HepG2 (cell line): ENCODE results near the gene KLF6. TPM values are rescaled to one million over a fixed set of nuclear protein-coding genes. Genes with fewer than 3 reads are reported as not detected.

Experiments used
- ARID5B ChIP-seq: IDR thresholded peaks from 2 replicates; pipeline ENCODE4 v1.4.0; 2020; ENCODE audit warnings: mild to moderate bottlenecking, missing genetic modification reagents
- EP300 ChIP-seq, 3 experiments: sonication (generic) in 1 of 3; formaldehyde crosslinking in 1 of 3; IDR thresholded peaks; 2 replicates each; pipeline versions ENCODE4 v1.5.1 to v1.6.1; 2011 to 2020; ENCODE audit warnings: low read depth in 2 of 3, low read length in 2 of 3, borderline replicate concordance in 1 of 3, improper control_type of control experiment in 1 of 3, mild to moderate bottlenecking in 1 of 3, missing genetic modification reagents in 1 of 3, moderate library complexity in 1 of 3
- FOXP1 ChIP-seq, 2 experiments: fragments of 450-650 bp in 1 of 2; IDR thresholded peaks; 2 replicates each; pipeline ENCODE4 v1.6.1; 2017 to 2018; ENCODE audit warnings: antibody characterized with exemption in 1 of 2
- GATAD2A ChIP-seq: IDR thresholded peaks from 2 replicates; pipeline ENCODE4 v1.6.1; 2016
- HIVEP1 ChIP-seq: sonication (generic); formaldehyde crosslinking; IDR thresholded peaks from 2 replicates; pipeline ENCODE4 v1.4.0; 2020; ENCODE audit warnings: mild to moderate bottlenecking, missing genetic modification reagents
- IKZF4 ChIP-seq: sonication (generic); formaldehyde crosslinking; IDR thresholded peaks from 2 replicates; pipeline ENCODE4 v1.5.1; 2020; ENCODE audit warnings: borderline replicate concordance, mild to moderate bottlenecking, low read depth, missing genetic modification reagents; ENCODE audit errors: not compliant biosample characterization
- KDM6A ChIP-seq: IDR thresholded peaks from 2 replicates; pipeline ENCODE4 v1.6.1; 2016; ENCODE audit warnings: low read depth
- MLLT10 ChIP-seq: sonication (generic); formaldehyde crosslinking; IDR thresholded peaks from 2 replicates; pipeline ENCODE4 v1.4.0; 2020; ENCODE audit warnings: missing genetic modification reagents
- MYNN ChIP-seq: sonication (generic); formaldehyde crosslinking; IDR thresholded peaks from 2 replicates; pipeline ENCODE4 v1.4.0; 2020; ENCODE audit warnings: mild to moderate bottlenecking, low read depth, missing genetic modification reagents
- NR3C1 ChIP-seq: sonication (generic); formaldehyde crosslinking; IDR thresholded peaks from 2 replicates; pipeline ENCODE4 v1.4.0; 2020; ENCODE audit warnings: missing genetic modification reagents
- PAX8 ChIP-seq: sonication (generic); formaldehyde crosslinking; IDR thresholded peaks from 2 replicates; pipeline ENCODE4 v1.8.0; 2022; ENCODE audit warnings: mild to moderate bottlenecking, missing genetic modification reagents, borderline replicate concordance
- PITX1 ChIP-seq: sonication (generic); formaldehyde crosslinking; IDR thresholded peaks from 2 replicates; pipeline ENCODE4 v1.5.1; 2020; ENCODE audit warnings: mild to moderate bottlenecking, missing genetic modification reagents
- SMC3 ChIP-seq: IDR thresholded peaks from 2 replicates; pipeline ENCODE4 v1.6.1; 2011; ENCODE audit warnings: low read length, improper control_type of control experiment
- THAP8 ChIP-seq: sonication (generic); formaldehyde crosslinking; IDR thresholded peaks from 2 replicates; pipeline ENCODE4 v1.5.1; 2020; ENCODE audit warnings: missing genetic modification reagents, mild to moderate bottlenecking, borderline replicate concordance
- ZEB1 ChIP-seq: IDR thresholded peaks from 2 replicates; pipeline ENCODE4 v1.6.1; 2012; ENCODE audit warnings: mild to moderate bottlenecking, low read depth, inconsistent platforms; ENCODE audit not compliant: insufficient replicate concordance
- ZNF367 ChIP-seq: sonication (generic); formaldehyde crosslinking; IDR thresholded peaks from 2 replicates; pipeline ENCODE4 v1.4.0; 2020; ENCODE audit warnings: missing genetic modification reagents, borderline replicate concordance
- ZSCAN22 ChIP-seq: sonication (generic); formaldehyde crosslinking; IDR thresholded peaks from 2 replicates; pipeline ENCODE4 v1.4.0; 2020; ENCODE audit warnings: mild to moderate bottlenecking, missing genetic modification reagents
- polyA plus RNA-seq, 8 experiments: library from polyadenylated mRNA; depleted of rRNA in 3 of 8; stranded (reverse) in 7 of 8; unstranded in 1 of 8; fragments of >200 nt; fragmentation: Illumina TruSeq in 4 of 8; extraction: Trizol in 4 of 8; gene quantifications; 2 replicates each; pipeline versions ENCODE4 v1.2.1 to v1.2.3, GENCODE V29; 2011 to 2016; ENCODE audit warnings: low read depth in 4 of 8, missing spikeins in 1 of 8, mixed read lengths in 1 of 8; ENCODE audit not compliant: insufficient read depth in 1 of 8
- total RNA-seq, 5 experiments: library from RNA; depleted of rRNA; stranded (reverse); fragments of >200 nt; fragmentation: Illumina TruSeq; extraction: Trizol; gene quantifications; 2 replicates each; pipeline ENCODE4 v1.2.3, GENCODE V29; 2016; ENCODE audit warnings: low read depth in 1 of 5
- TF ChIP-seq, protein P1 (sequence below): sonication (generic); formaldehyde crosslinking; conservative IDR thresholded peaks from 2 replicates; pipeline ENCODE4 v1.8.0; 2022; ENCODE audit warnings: mild to moderate bottlenecking, moderate library complexity, missing genetic modification reagents
- TF ChIP-seq, protein P2 (sequence below): sonication (generic); IDR thresholded peaks from 2 replicates; pipeline ENCODE4 v1.6.1; 2016; ENCODE audit warnings: low read depth, borderline replicate concordance

The KLF6 gene
- total and polyA plus RNA-seq, 2 of the 13 experiments (the other 11 are each of a cell fraction or from before 2014, with no cell fraction given): 27.0 to 71.9 TPM

DNA sequence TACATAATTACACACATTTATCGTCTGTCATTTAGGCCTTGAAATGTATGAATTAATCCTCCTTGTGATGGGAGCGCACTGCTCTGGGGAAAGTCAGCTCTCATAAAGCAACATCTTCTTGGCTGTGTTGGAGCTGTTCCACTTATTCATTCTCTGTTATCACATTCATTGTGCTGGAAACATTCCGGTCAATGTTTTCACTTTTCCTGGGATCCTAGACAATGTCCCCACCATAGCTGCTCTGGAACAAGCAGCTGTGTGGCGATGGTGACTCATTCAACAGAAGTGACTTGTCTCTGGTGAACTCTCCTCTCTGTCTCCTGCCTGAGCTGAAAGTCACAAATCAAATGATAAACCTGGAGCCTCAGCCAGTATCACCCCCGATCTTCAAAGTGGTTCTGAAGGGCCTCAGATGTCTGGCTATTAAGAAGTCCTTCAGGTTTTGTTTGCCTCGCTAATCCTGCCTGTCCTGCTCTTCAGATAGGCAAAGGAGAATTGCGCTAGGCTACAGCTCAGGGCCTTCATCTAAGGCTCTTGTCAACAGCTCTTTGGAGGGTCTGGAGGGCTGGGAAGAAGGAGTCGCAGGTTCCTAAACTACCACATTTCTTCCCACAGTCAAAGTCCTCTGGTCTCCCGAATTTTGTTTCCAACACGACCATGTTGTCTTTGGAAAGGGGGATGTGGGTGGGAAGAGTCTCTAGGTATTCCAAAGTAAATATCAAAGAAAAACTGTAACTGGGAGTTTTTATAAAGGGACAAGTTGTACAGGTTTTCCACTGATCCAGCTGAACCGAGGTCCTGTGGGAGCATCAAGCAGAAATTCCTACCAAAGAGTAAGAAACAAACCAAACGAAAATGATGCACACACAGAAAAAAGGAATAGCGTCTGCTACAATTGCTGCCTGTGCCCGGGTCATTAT lies 29.3 kb downstream of the KLF6 start (continued):
- TF ChIP-seq ZNF367 (CRISPR knock-in tag): no peak
- TF ChIP-seq, protein P1, sequence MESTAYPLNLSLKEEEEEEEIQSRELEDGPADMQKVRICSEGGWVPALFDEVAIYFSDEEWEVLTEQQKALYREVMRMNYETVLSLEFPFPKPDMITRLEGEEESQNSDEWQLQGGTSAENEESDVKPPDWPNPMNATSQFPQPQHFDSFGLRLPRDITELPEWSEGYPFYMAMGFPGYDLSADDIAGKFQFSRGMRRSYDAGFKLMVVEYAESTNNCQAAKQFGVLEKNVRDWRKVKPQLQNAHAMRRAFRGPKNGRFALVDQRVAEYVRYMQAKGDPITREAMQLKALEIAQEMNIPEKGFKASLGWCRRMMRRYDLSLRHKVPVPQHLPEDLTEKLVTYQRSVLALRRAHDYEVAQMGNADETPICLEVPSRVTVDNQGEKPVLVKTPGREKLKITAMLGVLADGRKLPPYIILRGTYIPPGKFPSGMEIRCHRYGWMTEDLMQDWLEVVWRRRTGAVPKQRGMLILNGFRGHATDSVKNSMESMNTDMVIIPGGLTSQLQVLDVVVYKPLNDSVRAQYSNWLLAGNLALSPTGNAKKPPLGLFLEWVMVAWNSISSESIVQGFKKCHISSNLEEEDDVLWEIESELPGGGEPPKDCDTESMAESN: no peak
- TF ChIP-seq FOXP1 (IDR thresholded peaks at IDR 0.05): no peak
- no peak for TF ChIP-seq FOXP1 (CRISPR knock-in tag; IDR thresholded peaks at IDR 0.05)
- no peak for TF ChIP-seq KDM6A (CRISPR knock-in tag)
- no peak for TF ChIP-seq PAX8 (CRISPR knock-in tag)
- 0 out of 2 replicates have a peak, but pooled peaks have one; percentile 33 for TF ChIP-seq PITX1 (CRISPR knock-in tag)
- no peak for TF ChIP-seq ZSCAN22 (CRISPR knock-in tag)
- TF ChIP-seq MLLT10: no peak
- TF ChIP-seq ARID5B (CRISPR knock-in tag): no peak
- TF ChIP-seq SMC3: 0 out of 2 replicates have a peak, but pooled peaks have one; percentile 1
- TF ChIP-seq THAP8 (CRISPR knock-in tag): no peak
- no peak for TF ChIP-seq MYNN
- TF ChIP-seq, protein P2, sequence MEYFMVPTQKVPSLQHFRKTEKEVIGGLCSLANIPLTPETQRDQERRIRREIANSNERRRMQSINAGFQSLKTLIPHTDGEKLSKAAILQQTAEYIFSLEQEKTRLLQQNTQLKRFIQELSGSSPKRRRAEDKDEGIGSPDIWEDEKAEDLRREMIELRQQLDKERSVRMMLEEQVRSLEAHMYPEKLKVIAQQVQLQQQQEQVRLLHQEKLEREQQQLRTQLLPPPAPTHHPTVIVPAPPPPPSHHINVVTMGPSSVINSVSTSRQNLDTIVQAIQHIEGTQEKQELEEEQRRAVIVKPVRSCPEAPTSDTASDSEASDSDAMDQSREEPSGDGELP: peak; percentile 61; the same call in 1 of the 2 replicates
- TF ChIP-seq GATAD2A (CRISPR knock-in tag): no peak
- no peak for TF ChIP-seq NR3C1
- no peak for TF ChIP-seq IKZF4 (CRISPR knock-in tag)
- no peak for TF ChIP-seq HIVEP1
- TF ChIP-seq ZEB1: peak; percentile 5
- TF ChIP-seq EP300 (IDR thresholded peaks at IDR 0.05; ENCODE audit: low read depth in 2 of 2, low read length in 2 of 2): no peak
- TF ChIP-seq EP300 (CRISPR knock-in tag; IDR thresholded peaks at IDR 0.05; ENCODE audit: borderline replicate concordance): no peak
